Measurements from ENCODE around the gene PPFIA1.

DNA sequence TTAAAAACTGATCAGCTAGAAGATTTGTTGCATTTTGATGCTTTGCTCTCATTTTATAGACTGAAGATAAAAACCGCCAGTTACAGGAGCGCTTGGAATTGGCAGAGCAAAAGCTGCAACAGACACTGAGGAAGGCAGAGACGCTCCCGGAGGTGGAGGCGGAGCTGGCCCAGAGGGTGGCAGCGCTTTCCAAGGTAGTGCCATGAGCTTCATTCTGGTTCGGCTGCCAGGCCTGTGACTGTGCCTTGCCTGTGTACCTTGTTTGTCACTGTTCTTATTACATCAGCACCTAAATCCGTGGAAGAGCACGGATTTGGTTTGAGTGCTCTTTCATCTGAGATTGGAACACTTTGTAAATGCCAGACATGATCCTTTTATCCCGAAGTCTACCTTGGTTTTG, 61.4 kb downstream of the PPFIA1 start:
- TF ChIP-seq POLR2AphosphoS5 (IDR thresholded peaks at IDR 0.05; ENCODE audit: borderline replicate concordance, low read depth, low read length) (no peak), EZH2 (IDR thresholded peaks at IDR 0.05) (no peak)

Measured in SK-N-MC (cell line).